Prostate gland (tissue), 2 donors: Measurements from ENCODE around the gene USP13.

Experiments
- POLR2A ChIP-seq: fragments of 450-650 bp; IDR thresholded peaks from one replicate; pipeline ENCODE4 v1.6.1; 2016; ENCODE audit warnings: antibody characterized with exemption, mild to moderate bottlenecking
- POLR2AphosphoS5 ChIP-seq: sonication (generic); formaldehyde crosslinking; IDR thresholded peaks from one replicate; pipeline ENCODE4 v1.6.1; 2017; ENCODE audit warnings: antibody characterized with exemption
- TF ChIP-seq, protein P1 (sequence below), 4 experiments: fragments of 200-600 bp in 2 of 4; fragments of 450-650 bp in 2 of 4; sonication (generic) in 2 of 4; IDR thresholded peaks; 1 replicate in 3 of 4; 2 replicates in 1 of 4; pipeline ENCODE4 v1.5.1; 2016 to 2019; ENCODE audit warnings: antibody characterized with exemption in 4 of 4, mild to moderate bottlenecking in 2 of 4, moderate library complexity in 2 of 4

DNA sequence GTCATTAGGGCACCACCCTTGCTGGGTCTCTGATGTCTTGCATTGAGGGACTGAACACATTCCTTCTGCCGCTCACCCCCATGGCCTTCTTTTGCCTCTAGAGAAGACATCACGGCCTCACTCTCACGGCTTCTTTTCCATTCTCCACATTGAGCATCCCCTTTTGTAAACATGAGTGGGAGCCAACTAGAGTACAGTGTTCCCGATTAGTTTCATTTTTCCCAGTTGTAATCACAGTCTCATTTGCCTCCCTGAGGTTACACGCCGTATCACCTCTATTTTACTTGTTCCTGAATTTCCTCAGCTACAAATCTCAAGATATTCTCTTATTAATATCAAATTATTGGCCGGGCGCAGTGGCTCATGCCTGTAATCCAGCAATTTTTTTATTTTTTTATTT, 17.5 kb downstream of the USP13 start:
- TF ChIP-seq POLR2AphosphoS5 (no peak), POLR2A (no peak)
- TF ChIP-seq, protein P1, sequence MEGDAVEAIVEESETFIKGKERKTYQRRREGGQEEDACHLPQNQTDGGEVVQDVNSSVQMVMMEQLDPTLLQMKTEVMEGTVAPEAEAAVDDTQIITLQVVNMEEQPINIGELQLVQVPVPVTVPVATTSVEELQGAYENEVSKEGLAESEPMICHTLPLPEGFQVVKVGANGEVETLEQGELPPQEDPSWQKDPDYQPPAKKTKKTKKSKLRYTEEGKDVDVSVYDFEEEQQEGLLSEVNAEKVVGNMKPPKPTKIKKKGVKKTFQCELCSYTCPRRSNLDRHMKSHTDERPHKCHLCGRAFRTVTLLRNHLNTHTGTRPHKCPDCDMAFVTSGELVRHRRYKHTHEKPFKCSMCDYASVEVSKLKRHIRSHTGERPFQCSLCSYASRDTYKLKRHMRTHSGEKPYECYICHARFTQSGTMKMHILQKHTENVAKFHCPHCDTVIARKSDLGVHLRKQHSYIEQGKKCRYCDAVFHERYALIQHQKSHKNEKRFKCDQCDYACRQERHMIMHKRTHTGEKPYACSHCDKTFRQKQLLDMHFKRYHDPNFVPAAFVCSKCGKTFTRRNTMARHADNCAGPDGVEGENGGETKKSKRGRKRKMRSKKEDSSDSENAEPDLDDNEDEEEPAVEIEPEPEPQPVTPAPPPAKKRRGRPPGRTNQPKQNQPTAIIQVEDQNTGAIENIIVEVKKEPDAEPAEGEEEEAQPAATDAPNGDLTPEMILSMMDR (IDR thresholded peaks at IDR 0.05): no peak
